MCF 10A (cell line): ENCODE results near the gene VSTM4. TPM values are rescaled to one million over a fixed set of nuclear protein-coding genes. Genes with fewer than 3 reads are reported as not detected.
A peak's percentile ranks its signal among the peaks of the same experiment; 100 is the strongest.

Source experiments
- BruUV-seq: library from RNA; stranded (reverse); fragments of 400-500 nt; replicated peaks from 2 replicates; lab custom pipeline; 2021; lab: Mats Ljungman, UMichigan
- CTCF ChIA-PET: fragments of 300-600 bp; sonication (Branson Sonifier 250); formaldehyde crosslinking; extraction: SDS; loops from one replicate; lab custom pipeline; 2021; ENCODE audit warnings: antibody characterized with exemption, inconsistent platforms; lab: Yijun Ruan, JAX
- POLR2A ChIA-PET: fragments of 300-600, 350-650 bp; sonication (Branson Sonifier 250); formaldehyde crosslinking; extraction: SDS; loops from one replicate; lab custom pipeline; 2020; ENCODE audit warnings: antibody characterized with exemption, inconsistent platforms; lab: Yijun Ruan, JAX
- DNase-seq: peaks from one replicate; pipeline ENCODE4 v3.0.0-alpha.2; 2018; ENCODE audit not compliant: unreplicated experiment
- H3K27ac Mint-ChIP-seq: one replicate; pipeline ENCODE4 v1.8.0; 2022; ENCODE audit warnings: mild to moderate bottlenecking, low read depth, mixed read lengths; ENCODE audit not compliant: unreplicated experiment
- H3K27me3 Mint-ChIP-seq: one replicate; pipeline ENCODE4 v1.8.0; 2022; ENCODE audit warnings: mixed read lengths; ENCODE audit not compliant: insufficient read depth, unreplicated experiment
- H3K36me3 Mint-ChIP-seq: one replicate; pipeline ENCODE4 v1.8.0; 2022; ENCODE audit warnings: mild to moderate bottlenecking, moderate library complexity, mixed read lengths; ENCODE audit not compliant: insufficient read depth, unreplicated experiment
- H3K4me1 Mint-ChIP-seq: one replicate; pipeline ENCODE4 v1.8.0; 2022; ENCODE audit warnings: mixed read lengths; ENCODE audit not compliant: insufficient read depth, unreplicated experiment
- H3K4me3 Mint-ChIP-seq: one replicate; pipeline ENCODE4 v1.8.0; 2022; ENCODE audit warnings: mild to moderate bottlenecking, moderate library complexity, mixed read lengths; ENCODE audit not compliant: unreplicated experiment
- H3K9me3 Mint-ChIP-seq: one replicate; pipeline ENCODE4 v1.8.0; 2022; ENCODE audit warnings: mixed read lengths; ENCODE audit not compliant: unreplicated experiment
- CTCF ChIP-seq: fragments of 200-600 bp; IDR thresholded peaks from one replicate; pipeline ENCODE4 v1.8.0; 2022; ENCODE audit warnings: antibody characterized with exemption, mild to moderate bottlenecking; ENCODE audit not compliant: unreplicated experiment
- intact Hi-C: fragments of 100-400 bp; cut with micrococcal nuclease; formaldehyde crosslinking; loops from 2 replicates; pipeline ENCODE4 v1.14.1; 2022
- total RNA-seq: library from RNA; stranded (reverse); gene quantifications from 2 replicates; pipeline ENCODE4 v1.2.3, GENCODE V29; 2022

VSTM4 gene
- total RNA-seq, 1 experiment from 2014 or later: not detected

DNA sequence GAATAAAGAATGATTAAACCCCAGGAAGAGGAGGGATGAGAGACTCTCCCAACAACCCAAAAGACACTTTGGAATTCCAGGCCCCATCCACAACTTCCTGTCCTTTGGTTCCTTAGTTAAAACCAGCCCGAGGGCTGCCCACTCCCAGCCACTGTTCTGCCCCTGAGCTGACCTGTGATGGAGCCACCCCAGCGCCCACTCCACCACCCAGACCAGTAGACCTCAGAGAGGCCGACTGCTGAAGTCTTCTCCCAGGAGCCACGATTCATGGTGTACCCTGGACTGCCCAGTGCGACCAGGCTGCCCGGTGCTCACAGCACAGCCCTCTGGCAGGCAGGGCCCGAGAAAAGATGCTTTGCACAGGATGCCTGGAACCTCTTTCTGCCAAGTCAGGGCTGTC, 6.7 kb downstream of the VSTM4 start:
- BruUV-seq: no TSS peak
- POLR2A ChIA-PET: no interaction called here
- no peak overlapping the region for H3K4me3 Mint-ChIP-seq
- no peaks in the 10 kb centered on the region for H3K36me3 Mint-ChIP-seq
- H3K9me3 Mint-ChIP-seq: no peaks in the 10 kb centered on the region
- CTCF ChIA-PET: no interaction called here
- H3K27me3 Mint-ChIP-seq: peaks cover 17% of the 10 kb centered on the region
- no peak for DNase-seq
- no peak for TF ChIP-seq CTCF
- H3K4me1 Mint-ChIP-seq: no peaks in the 10 kb centered on the region
- intact Hi-C loops: no loop called here
- no peak overlapping the region for H3K27ac Mint-ChIP-seq

DNA sequence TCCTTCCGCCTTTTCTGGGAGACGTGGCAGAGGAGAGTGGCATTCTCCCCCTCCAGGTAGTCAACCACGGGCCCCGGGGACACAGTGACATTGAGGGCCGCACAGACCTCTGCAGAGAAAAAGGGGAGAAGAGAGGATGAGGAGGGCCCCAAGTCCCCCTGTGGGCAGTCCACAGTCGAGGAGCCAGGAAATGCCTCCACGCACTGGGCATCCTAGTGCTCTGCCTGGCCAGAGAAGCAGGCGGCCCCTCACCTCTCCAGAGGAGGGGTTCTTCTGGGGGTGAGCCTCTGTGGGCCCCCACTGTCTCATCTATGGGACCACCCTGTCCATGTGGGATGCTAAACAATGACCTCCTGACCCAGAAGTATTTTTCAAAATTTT, 7.4 kb downstream of the VSTM4 start:
- no peak overlapping the region for H3K4me3 Mint-ChIP-seq
- ChIA-PET POLR2A (no interaction called here), CTCF (no interaction called here)
- no peaks in the 10 kb centered on the region for H3K4me1 Mint-ChIP-seq
- no TSS peak for BruUV-seq
- intact Hi-C loops: no loop called here
- DNase-seq: no peak
- H3K27ac Mint-ChIP-seq: no peak overlapping the region
- H3K9me3 Mint-ChIP-seq: no peaks in the 10 kb centered on the region
- TF ChIP-seq CTCF: no peak
- H3K27me3 Mint-ChIP-seq: peaks cover 17% of the 10 kb centered on the region
- no peaks in the 10 kb centered on the region for H3K36me3 Mint-ChIP-seq

GRCh38 chr10:49107111-49107886, 8.0 kb downstream of the VSTM4 start:
- H3K9me3 Mint-ChIP-seq: no peaks in the 10 kb centered on the region
- BruUV-seq: no TSS peak
- H3K36me3 Mint-ChIP-seq: no peaks in the 10 kb centered on the region
- H3K4me1 Mint-ChIP-seq: no peaks in the 10 kb centered on the region
- H3K27me3 Mint-ChIP-seq: peaks cover 18% of the 10 kb centered on the region
- ChIA-PET CTCF (no interaction called here), POLR2A (no interaction called here)
- no peak for TF ChIP-seq CTCF
- no peak overlapping the region for H3K27ac Mint-ChIP-seq
- no peak for DNase-seq
- intact Hi-C loops: no loop called here
- H3K4me3 Mint-ChIP-seq: no peak overlapping the region

DNA sequence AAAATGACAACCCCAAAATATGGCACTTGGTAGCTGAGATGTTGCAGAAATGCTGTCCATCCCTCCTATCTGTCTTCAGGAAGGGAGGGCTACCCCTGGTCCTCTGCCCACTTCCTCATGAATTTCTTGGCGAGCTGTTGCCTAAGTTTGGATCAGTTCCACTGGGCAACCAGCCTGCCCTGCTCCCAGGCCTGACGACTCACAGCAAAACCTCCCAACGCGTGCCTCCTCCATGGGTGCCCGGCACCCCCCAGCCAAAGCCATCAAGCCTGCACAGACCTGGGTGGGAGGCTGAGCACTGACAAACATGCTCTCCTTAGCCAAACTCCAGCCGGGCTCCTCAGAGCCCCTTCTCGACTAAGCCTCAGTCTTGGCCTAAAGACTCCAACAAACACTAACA, 8.9 kb downstream of the VSTM4 start:
- DNase-seq: peak; percentile 18
- no peaks in the 10 kb centered on the region for H3K9me3 Mint-ChIP-seq
- no peaks in the 10 kb centered on the region for H3K36me3 Mint-ChIP-seq
- CTCF ChIA-PET: no interaction called here
- intact Hi-C loops: no loop called here
- no peak overlapping the region for H3K27ac Mint-ChIP-seq
- peaks cover 27% of the 10 kb centered on the region for H3K27me3 Mint-ChIP-seq
- no peak for TF ChIP-seq CTCF
- no peaks in the 10 kb centered on the region for H3K4me1 Mint-ChIP-seq
- H3K4me3 Mint-ChIP-seq: no peak overlapping the region
- no TSS peak for BruUV-seq
- POLR2A ChIA-PET: interaction anchor here (0.6 kb wide), 1 partner anchor 1493 kb away, joined by 3 read pairs; no protein-coding TSS in a partner anchor
